Gastroesophageal sphincter (tissue), 4 donors: Measurements from ENCODE around the gene NUCB1. TPM values are rescaled to one million over a fixed set of nuclear protein-coding genes. Genes with fewer than 3 reads are reported as not detected.

Source experiments
- ATAC-seq: fragments of 150-250 bp; one replicate; pipeline ENCODE4 v1.9.1; 2016; ENCODE audit warnings: mild to moderate bottlenecking, moderate library complexity
- H3K27ac ChIP-seq, 4 donors: fragments of 200-600 bp; sonication (generic) in 3 of 4; 1 replicate in 3 of 4; 2 replicates in 1 of 4; pipeline ENCODE4 v1.5.1; 2016 to 2019
- H3K27me3 ChIP-seq: fragments of 200-600 bp; sonication (generic); one replicate; pipeline ENCODE4 v1.5.1; 2019
- H3K36me3 ChIP-seq, 2 donors: fragments of 200-600 bp; sonication (generic); one replicate each; pipeline ENCODE4 v1.5.1; 2019; ENCODE audit warnings: control low read depth in 1 of 2
- H3K4me1 ChIP-seq, 3 donors: fragments of 200-600 bp; sonication (generic); 1 replicate in 2 of 3; 2 replicates in 1 of 3; pipeline ENCODE4 v1.5.1; 2016 to 2019; ENCODE audit warnings: control low read depth in 2 of 3
- H3K4me3 ChIP-seq, 2 donors: fragments of 200-600 bp; sonication (generic); one replicate each; pipeline ENCODE4 v1.5.1; 2019; ENCODE audit warnings: mild to moderate bottlenecking in 1 of 2, moderate library complexity in 1 of 2
- H3K9me3 ChIP-seq, 3 donors: fragments of 200-600 bp; sonication (generic); one replicate each; pipeline ENCODE4 v1.5.1; 2017 to 2019; ENCODE audit warnings: control low read depth in 2 of 3
- EP300 ChIP-seq: sonication (generic); formaldehyde crosslinking; IDR thresholded peaks from one replicate; pipeline ENCODE4 v1.6.1; 2017; ENCODE audit warnings: antibody characterized with exemption, mild to moderate bottlenecking
- POLR2A ChIP-seq, 2 donors: fragments of 450-650 bp; IDR thresholded peaks; one replicate each; pipeline ENCODE4 v1.6.1; 2017; ENCODE audit warnings: antibody characterized with exemption in 2 of 2, mild to moderate bottlenecking in 2 of 2, moderate library complexity in 1 of 2
- POLR2AphosphoS5 ChIP-seq: sonication (generic); formaldehyde crosslinking; IDR thresholded peaks from one replicate; pipeline ENCODE4 v1.6.1; 2017; ENCODE audit warnings: antibody characterized with exemption
- WGBS, 2 donors: methylation state at CpG; one replicate each; pipeline ENCODE4 v1.1.5; 2018; ENCODE audit warnings: low coverage in 1 of 2; 5-methylcytosine and 5-hydroxymethylcytosine counted together
- total RNA-seq, 4 donors: library from RNA; depleted of rRNA; stranded (reverse); fragments of >200 nt; gene quantifications; one replicate each; pipeline ENCODE4 v1.1.0, GENCODE V29; 2016
- TF ChIP-seq, protein P1 (sequence below), 4 experiments: fragments of 200-600 bp in 2 of 4; fragments of 450-650 bp in 2 of 4; sonication (generic) in 1 of 4; IDR thresholded peaks; one replicate each; pipeline ENCODE4 v1.5.1; 2017 to 2019; ENCODE audit warnings: antibody characterized with exemption in 4 of 4, mild to moderate bottlenecking in 2 of 4, moderate library complexity in 2 of 4

The NUCB1 gene
- total RNA-seq, 4 donors from 2014 or later: 188 to 326 (median 279) TPM

DNA sequence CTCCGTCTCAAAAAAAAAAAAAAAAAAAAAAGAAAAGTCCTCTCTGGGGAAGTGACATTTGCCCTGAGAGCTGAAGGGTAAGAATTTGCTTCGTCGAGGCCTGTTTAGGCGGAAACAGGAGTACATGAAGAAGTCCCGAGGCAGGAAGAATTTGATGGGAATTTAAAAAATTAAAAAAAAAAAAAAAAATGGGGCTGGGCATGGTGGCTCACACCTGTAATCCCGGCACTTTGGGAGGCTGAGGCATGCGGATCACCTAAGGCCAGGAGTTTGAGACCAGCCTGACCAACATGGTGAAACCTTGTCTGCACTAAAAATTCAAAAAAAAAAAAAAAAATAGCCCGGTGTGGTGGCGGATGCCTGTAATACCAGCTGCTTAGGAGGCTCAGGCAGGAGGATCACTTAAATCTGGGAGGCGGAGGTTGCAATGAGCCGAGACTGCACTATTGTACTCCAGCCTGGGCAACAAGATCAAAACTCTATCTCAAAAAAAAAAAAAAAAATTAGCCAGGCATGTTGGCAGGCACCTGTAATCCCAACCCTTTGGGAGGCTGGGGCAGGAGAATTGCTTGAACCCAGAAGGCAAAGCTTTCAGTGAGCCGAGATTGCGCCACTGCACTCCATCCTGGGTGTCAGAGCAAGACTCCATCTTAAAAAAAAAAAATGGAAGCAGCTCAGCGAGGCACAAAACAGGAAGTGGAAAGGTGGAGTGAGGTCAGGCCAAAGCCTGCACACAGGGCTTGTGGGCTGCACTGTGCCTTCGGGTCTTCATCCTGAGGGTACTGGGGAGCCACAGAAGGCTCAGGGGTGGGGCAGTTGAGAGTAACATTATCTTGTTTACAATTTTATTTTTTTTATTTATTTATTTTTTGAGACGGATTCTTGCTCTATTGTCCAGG lies 59.5 kb downstream of the NUCB1 start:
- Histone ChIP-seq H3K4me1 (peaks cover 0 to 43% (median 23%) of the 10 kb centered on the region in 3 donors), H3K27ac (no peak overlapping the region), H3K9me3 (no peaks in the 10 kb centered on the region), H3K27me3 (no peaks in the 10 kb centered on the region), H3K36me3 (peaks cover 0 to 20% of the 10 kb centered on the region in 2 donors), H3K4me3 (no peak overlapping the region)
- 74 to 85% methylated on average over 9 to 12 of the region's 16 CpGs for WGBS, 2 donors
- ATAC-seq: no peak
- TF ChIP-seq EP300 (no peak), POLR2AphosphoS5 (no peak), POLR2A (IDR thresholded peaks at IDR 0.05) (no peak)
- TF ChIP-seq, protein P1, sequence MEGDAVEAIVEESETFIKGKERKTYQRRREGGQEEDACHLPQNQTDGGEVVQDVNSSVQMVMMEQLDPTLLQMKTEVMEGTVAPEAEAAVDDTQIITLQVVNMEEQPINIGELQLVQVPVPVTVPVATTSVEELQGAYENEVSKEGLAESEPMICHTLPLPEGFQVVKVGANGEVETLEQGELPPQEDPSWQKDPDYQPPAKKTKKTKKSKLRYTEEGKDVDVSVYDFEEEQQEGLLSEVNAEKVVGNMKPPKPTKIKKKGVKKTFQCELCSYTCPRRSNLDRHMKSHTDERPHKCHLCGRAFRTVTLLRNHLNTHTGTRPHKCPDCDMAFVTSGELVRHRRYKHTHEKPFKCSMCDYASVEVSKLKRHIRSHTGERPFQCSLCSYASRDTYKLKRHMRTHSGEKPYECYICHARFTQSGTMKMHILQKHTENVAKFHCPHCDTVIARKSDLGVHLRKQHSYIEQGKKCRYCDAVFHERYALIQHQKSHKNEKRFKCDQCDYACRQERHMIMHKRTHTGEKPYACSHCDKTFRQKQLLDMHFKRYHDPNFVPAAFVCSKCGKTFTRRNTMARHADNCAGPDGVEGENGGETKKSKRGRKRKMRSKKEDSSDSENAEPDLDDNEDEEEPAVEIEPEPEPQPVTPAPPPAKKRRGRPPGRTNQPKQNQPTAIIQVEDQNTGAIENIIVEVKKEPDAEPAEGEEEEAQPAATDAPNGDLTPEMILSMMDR (IDR thresholded peaks at IDR 0.05): no peak

DNA sequence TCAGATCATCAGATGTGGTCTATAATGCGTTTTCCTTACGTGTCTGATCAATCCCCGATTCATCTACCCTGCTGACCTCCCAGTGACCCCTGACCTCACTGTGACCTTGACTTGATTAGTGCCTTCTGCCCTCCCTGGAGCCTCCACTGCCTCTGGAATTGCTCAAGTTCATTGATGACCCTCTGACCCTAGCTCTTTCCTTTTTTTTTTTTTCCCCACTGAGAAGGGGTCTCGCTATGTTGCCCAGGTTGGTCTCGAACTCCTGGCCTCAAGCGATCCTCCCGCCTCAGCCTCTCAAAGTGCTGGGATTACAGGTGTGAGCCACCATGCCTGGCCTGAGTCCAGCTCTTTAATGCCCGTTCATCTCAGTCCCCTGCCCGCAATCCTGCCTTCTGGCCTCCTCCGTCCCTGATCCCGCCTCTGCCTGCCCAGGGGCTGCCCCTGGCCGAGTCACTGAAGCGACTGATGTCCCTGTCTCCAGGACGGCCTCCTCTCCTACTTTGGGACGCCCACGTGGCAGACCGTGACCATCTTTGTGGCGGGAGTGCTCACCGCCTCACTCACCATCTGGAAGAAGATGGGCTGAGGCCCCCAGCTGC lies 61.0 kb downstream of the NUCB1 start:
- ATAC-seq: no peak
- H3K36me3 ChIP-seq: peaks cover 0 to 18% of the 10 kb centered on the region in 2 donors
- H3K4me1 ChIP-seq: peaks cover 0 to 35% (median 16%) of the 10 kb centered on the region in 3 donors
- WGBS, 2 donors: 78 to 82% methylated on average over 9 of the region's 19 CpGs
- H3K4me3 ChIP-seq: no peak overlapping the region
- no peaks in the 10 kb centered on the region for H3K27me3 ChIP-seq
- no peak for TF ChIP-seq POLR2A (IDR thresholded peaks at IDR 0.05)
- no peak for TF ChIP-seq POLR2AphosphoS5
- TF ChIP-seq EP300: no peak
- TF ChIP-seq, protein P1 (IDR thresholded peaks at IDR 0.05): no peak
- peak overlapping the region in 3 of 4 donors; percentile 2 to 95 (median 93) for H3K27ac ChIP-seq
- no peaks in the 10 kb centered on the region for H3K9me3 ChIP-seq

DNA sequence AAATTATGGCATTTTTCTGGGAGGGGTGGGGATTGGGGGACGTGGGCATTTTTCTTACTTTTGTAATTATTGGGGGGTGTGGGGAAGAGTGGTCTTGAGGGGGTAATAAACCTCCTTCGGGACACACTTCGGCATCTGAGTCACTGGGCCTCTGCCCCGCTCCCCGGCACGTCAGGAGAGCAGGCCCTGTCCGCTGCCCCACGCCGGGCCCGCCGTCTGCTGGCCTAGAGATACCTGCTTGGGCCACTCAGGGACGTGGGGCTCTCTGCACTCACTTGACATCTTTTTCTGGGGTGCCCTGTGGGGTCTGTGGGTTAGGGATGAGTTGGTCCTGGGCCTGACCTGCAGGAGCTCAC lies 61.5 kb downstream of the NUCB1 start:
- ATAC-seq: no peak
- Histone ChIP-seq H3K27ac (peak overlapping the region in 3 of 4 donors; percentile 93 to 95 (median 93)), H3K27me3 (no peaks in the 10 kb centered on the region), H3K9me3 (no peaks in the 10 kb centered on the region), H3K36me3 (peaks cover 0 to 19% of the 10 kb centered on the region in 2 donors), H3K4me3 (no peak overlapping the region), H3K4me1 (peaks cover 0 to 37% (median 21%) of the 10 kb centered on the region in 3 donors)
- TF ChIP-seq, protein P1 (IDR thresholded peaks at IDR 0.05): no peak
- WGBS, 2 donors: 68% methylated on average over 5 of the region's 12 CpGs; no CpG with 5 or more reads in 1 of the 2 donors

DNA sequence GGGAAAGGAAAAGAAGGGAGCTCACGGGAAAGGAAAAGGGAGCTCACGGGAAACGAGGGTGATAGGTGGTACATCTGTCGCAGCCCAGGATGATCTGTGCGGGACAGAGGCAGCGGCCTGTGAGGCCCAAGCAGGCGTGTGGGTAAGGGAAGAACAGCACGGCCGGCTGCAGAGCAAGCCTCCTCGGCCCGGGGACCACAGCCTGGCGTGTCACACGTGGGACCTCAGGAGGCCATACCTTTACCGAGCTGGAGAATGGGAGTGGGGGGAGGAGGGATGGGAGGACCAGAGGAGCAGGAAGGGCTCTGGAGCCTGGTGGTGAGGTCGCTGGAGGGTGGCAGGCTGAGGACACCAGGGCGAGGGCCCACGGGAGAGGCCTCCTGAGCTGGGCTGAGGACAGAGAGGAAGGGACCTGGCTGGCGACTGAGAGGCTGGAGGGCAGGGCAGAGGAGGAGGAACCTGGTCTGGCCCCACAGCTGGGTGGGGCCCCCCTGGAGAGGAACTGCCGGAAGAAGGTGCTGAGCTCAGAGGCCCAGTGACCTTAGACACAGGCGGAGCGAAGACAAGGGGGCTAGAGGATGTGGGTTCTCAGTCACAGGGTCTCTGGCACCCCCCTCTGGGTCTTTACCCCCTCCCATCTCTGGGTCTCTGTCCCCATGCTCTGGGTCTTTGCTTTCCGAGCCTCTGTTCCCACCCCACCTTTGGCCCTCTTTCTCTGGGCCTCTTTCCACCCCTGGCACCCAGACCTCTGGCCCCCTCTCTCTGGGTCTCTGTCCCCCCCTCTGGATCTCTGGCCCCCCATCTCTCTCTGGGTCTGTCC lies 62.1 kb downstream of the NUCB1 start:
- peak in 1 of 2 donors; percentile 13 for TF ChIP-seq POLR2A (IDR thresholded peaks at IDR 0.05)
- TF ChIP-seq EP300: no peak
- no peak for TF ChIP-seq POLR2AphosphoS5
- H3K27ac ChIP-seq: peak overlapping the region in 3 of 4 donors; percentile 93 to 95 (median 93)
- WGBS, 2 donors: 61 to 65% methylated on average over 3 to 19 of the region's 22 CpGs
- H3K27me3 ChIP-seq: no peaks in the 10 kb centered on the region
- peaks cover 0 to 25% of the 10 kb centered on the region in 2 donors for H3K36me3 ChIP-seq
- no peaks in the 10 kb centered on the region for H3K9me3 ChIP-seq
- peaks cover 0 to 43% (median 24%) of the 10 kb centered on the region in 3 donors for H3K4me1 ChIP-seq
- no peak for ATAC-seq
- H3K4me3 ChIP-seq: no peak overlapping the region

DNA sequence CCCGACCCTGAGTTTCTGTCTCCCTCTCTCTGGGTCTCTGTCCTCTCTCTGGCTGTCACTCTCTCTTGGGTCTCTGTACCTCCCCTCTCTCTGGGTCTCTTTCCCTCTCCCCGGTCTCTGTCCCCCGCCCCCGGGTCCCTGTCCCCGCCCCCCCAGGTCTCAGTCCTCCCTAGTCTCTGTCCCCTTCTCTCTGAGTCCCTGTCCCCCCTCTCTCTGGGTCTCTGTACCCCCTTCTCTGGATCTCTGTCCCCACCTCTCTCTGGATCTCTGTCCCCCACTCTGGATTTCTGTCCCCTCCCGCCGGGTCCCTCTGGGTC lies 62.7 kb downstream of the NUCB1 start:
- no peaks in the 10 kb centered on the region for H3K27me3 ChIP-seq
- no peak for ATAC-seq
- 45% methylated on average over 3 of the region's 7 CpGs; no CpG with 5 or more reads in 1 of the 2 donors for WGBS, 2 donors
- no peak for TF ChIP-seq EP300
- TF ChIP-seq, protein P1 (IDR thresholded peaks at IDR 0.05): no peak
- peaks cover 0 to 27% of the 10 kb centered on the region in 2 donors for H3K36me3 ChIP-seq
- no peak overlapping the region for H3K4me3 ChIP-seq
- H3K4me1 ChIP-seq: peaks cover 0 to 49% (median 28%) of the 10 kb centered on the region in 3 donors
- H3K27ac ChIP-seq: peak overlapping the region in 3 of 4 donors; percentile 93 to 95 (median 93)
- H3K9me3 ChIP-seq: no peaks in the 10 kb centered on the region
